H1 (cell line): ENCODE measurements around the gene HAUS2. TPM values are rescaled to one million over a fixed set of nuclear protein-coding genes. Genes with fewer than 3 reads are reported as not detected.

Source experiments
- CTCF ChIA-PET: fragments of 300-600 bp; sonication (Branson Sonifier 250); formaldehyde crosslinking; loops from one replicate; lab custom pipeline; 2021; ENCODE audit not compliant: partially characterized antibody; lab: Charles Lee
- POLR2A ChIA-PET: fragments of 300-600 bp; sonication (Branson Sonifier 250); formaldehyde crosslinking; loops from one replicate; lab custom pipeline; 2021; ENCODE audit warnings: inconsistent platforms; ENCODE audit not compliant: partially characterized antibody; lab: Charles Lee
- DNase-seq, 2 experiments: peaks; one replicate each; pipeline versions ENCODE4 v3.0.0 to v3.0.0-alpha.2; 2010 to 2022; ENCODE audit warnings: low spot score in 2 of 2, low read depth in 1 of 2, mixed read lengths in 1 of 2
- FAIRE-seq: peaks from 2 replicates; lab custom pipeline; 2011; peaks lifted over from hg19 to GRCh38; lab: Jason Lieb, UNC
- H2AFZ ChIP-seq: 2 replicates; pipeline ENCODE4 v1.8.1; 2012; ENCODE audit warnings: low read length, inconsistent platforms
- H2AK5ac ChIP-seq: 2 replicates; pipeline ENCODE4 v1.6.1; 2013; ENCODE audit warnings: low read depth, low read length
- H2BK120ac ChIP-seq: replicated peaks from 2 replicates; pipeline ENCODE3; 2013; ENCODE audit warnings: low read depth, low read length, inconsistent platforms
- H2BK12ac ChIP-seq: 2 replicates; pipeline ENCODE4 v1.6.1; 2013; ENCODE audit warnings: low read depth, low read length
- H2BK15ac ChIP-seq: 2 replicates; pipeline ENCODE4 v1.6.1; 2013; ENCODE audit warnings: low read length
- H2BK20ac ChIP-seq: 2 replicates; pipeline ENCODE4 v1.6.1; 2013; ENCODE audit warnings: low read length
- H2BK5ac ChIP-seq: 2 replicates; pipeline ENCODE4 v1.6.1; 2013; ENCODE audit warnings: low read depth, low read length
- H3K14ac ChIP-seq: 2 replicates; pipeline ENCODE4 v1.6.1; 2013; ENCODE audit warnings: inconsistent platforms; ENCODE audit not compliant: insufficient read length
- H3K18ac ChIP-seq: 2 replicates; pipeline ENCODE4 v1.6.1; 2013; ENCODE audit warnings: low read length; ENCODE audit errors: extremely low read depth
- H3K23ac ChIP-seq: 2 replicates; pipeline ENCODE4 v1.6.1; 2013; ENCODE audit warnings: inconsistent platforms; ENCODE audit not compliant: insufficient read length
- H3K23me2 ChIP-seq: 2 replicates; pipeline ENCODE4 v1.6.1; 2013; ENCODE audit warnings: low read depth, low read length
- H3K27ac ChIP-seq: 2 replicates; pipeline ENCODE4 v1.6.1; 2011; ENCODE audit warnings: low read depth, low read length, inconsistent platforms
- H3K27me3 ChIP-seq, 4 experiments: replicated peaks in 1 of 4; 1 replicate in 1 of 4; 2 replicates in 3 of 4; pipeline versions ENCODE4 v1.6.1 to v1.8.1; 2011 to 2013; ENCODE audit warnings: low read length in 3 of 4, mild to moderate bottlenecking in 3 of 4, inconsistent platforms in 2 of 4, mixed read lengths in 2 of 4, moderate library complexity in 1 of 4; ENCODE audit not compliant: control insufficient read depth in 3 of 4, insufficient read depth in 3 of 4; ENCODE audit errors: extremely low read depth in 1 of 4
- H3K36me3 ChIP-seq, 4 experiments: 2 replicates each; pipeline versions ENCODE4 v1.6.1 to v1.8.1; 2011 to 2013; ENCODE audit warnings: mild to moderate bottlenecking in 4 of 4, low read length in 3 of 4, moderate library complexity in 2 of 4, control low read depth in 1 of 4, inconsistent platforms in 1 of 4; ENCODE audit not compliant: insufficient read depth in 4 of 4, control insufficient read depth in 2 of 4
- H3K4ac ChIP-seq: replicated peaks from 2 replicates; pipeline ENCODE3; 2013; ENCODE audit warnings: low read length, low read depth, mixed read lengths, inconsistent platforms; ENCODE audit not compliant: insufficient read length
- H3K4me1 ChIP-seq, 4 experiments: replicated peaks in 1 of 4; 1 replicate in 1 of 4; 2 replicates in 3 of 4; pipeline versions ENCODE4 v1.6.1 to v1.8.1; 2011 to 2013; ENCODE audit warnings: low read length in 3 of 4, inconsistent platforms in 2 of 4, mixed read lengths in 1 of 4; ENCODE audit not compliant: insufficient read depth in 4 of 4, control insufficient read depth in 3 of 4
- H3K4me2 ChIP-seq, 2 experiments: 2 replicates each; pipeline versions ENCODE4 v1.6.1 to v1.8.1; 2011 to 2013; ENCODE audit warnings: low read depth in 2 of 2, low read length in 2 of 2, control low read depth in 1 of 2, inconsistent platforms in 1 of 2, mild to moderate bottlenecking in 1 of 2; ENCODE audit not compliant: insufficient read depth in 1 of 2
- H3K4me3 ChIP-seq, 4 experiments: fragments of 200-600, 300-600 bp in 1 of 4; sonication (generic), shearing (Covaris generic), sonication (Bioruptor Twin) in 1 of 4; 2 replicates each; pipeline versions ENCODE4 v1.5.1 to v1.8.1; 2011 to 2016; ENCODE audit warnings: low read length in 4 of 4, low read depth in 3 of 4, control low read depth in 2 of 4, inconsistent platforms in 2 of 4, mild to moderate bottlenecking in 2 of 4, mixed read lengths in 1 of 4, moderate library complexity in 1 of 4; ENCODE audit not compliant: insufficient read depth in 2 of 4; ENCODE audit errors: extremely low read depth in 1 of 4
- H3K56ac ChIP-seq: replicated peaks from 2 replicates; pipeline ENCODE3; 2013; ENCODE audit warnings: low read depth, mild to moderate bottlenecking, mixed read lengths, low read length, inconsistent platforms; ENCODE audit not compliant: insufficient read length
- H3K79me1 ChIP-seq: 2 replicates; pipeline ENCODE4 v1.6.1; 2013; ENCODE audit warnings: low read depth, low read length, control low read depth
- H3K79me2 ChIP-seq, 2 experiments: 2 replicates each; pipeline versions ENCODE4 v1.6.1 to v1.8.1; 2012 to 2013; ENCODE audit warnings: low read length in 2 of 2, mild to moderate bottlenecking in 2 of 2, inconsistent platforms in 1 of 2; ENCODE audit not compliant: insufficient read depth in 2 of 2, control insufficient read depth in 1 of 2
- H3K9ac ChIP-seq, 4 experiments: replicated peaks in 1 of 4; 1 replicate in 1 of 4; 2 replicates in 3 of 4; pipeline versions ENCODE4 v1.6.1 to v1.8.1; 2011 to 2013; ENCODE audit warnings: low read depth in 3 of 4, low read length in 3 of 4, control low read depth in 2 of 4, mild to moderate bottlenecking in 2 of 4, moderate library complexity in 2 of 4, inconsistent platforms in 1 of 4; ENCODE audit errors: extremely low read depth in 1 of 4
- H3K9me3 ChIP-seq, 2 experiments: 2 replicates each; pipeline versions ENCODE4 v1.6.1 to v1.8.1; 2012 to 2013; ENCODE audit warnings: mild to moderate bottlenecking in 2 of 2, moderate library complexity in 2 of 2, control low read depth in 1 of 2, inconsistent platforms in 1 of 2, low read depth in 1 of 2, low read length in 1 of 2, mixed read lengths in 1 of 2; ENCODE audit not compliant: insufficient read depth in 2 of 2
- H4K20me1 ChIP-seq, 2 experiments: replicated peaks in 1 of 2; 2 replicates each; pipeline versions ENCODE3 to v1.8.1; 2011 to 2013; ENCODE audit warnings: inconsistent platforms in 2 of 2, low read length in 2 of 2, mild to moderate bottlenecking in 1 of 2; ENCODE audit not compliant: insufficient read depth in 2 of 2, control insufficient read depth in 1 of 2
- H4K5ac ChIP-seq: 2 replicates; pipeline ENCODE4 v1.6.1; 2013; ENCODE audit warnings: low read length, low read depth, mixed read lengths, inconsistent platforms; ENCODE audit not compliant: insufficient read length
- H4K8ac ChIP-seq: 2 replicates; pipeline ENCODE4 v1.8.0; 2013; ENCODE audit warnings: mild to moderate bottlenecking, moderate library complexity, low read length, inconsistent platforms; ENCODE audit not compliant: insufficient read depth; ENCODE audit errors: extremely low read depth
- H4K91ac ChIP-seq: replicated peaks from 2 replicates; pipeline ENCODE3; 2013; ENCODE audit warnings: low read length, mixed read lengths, inconsistent platforms; ENCODE audit not compliant: insufficient read length
- CBX5 ChIP-seq: fragments of 300-800, 300-1000 bp; sonication (generic); IDR thresholded peaks from 2 replicates; pipeline ENCODE4 v1.7.1; 2016; ENCODE audit warnings: antibody characterized with exemption, low read length, low read depth
- HDAC6 ChIP-seq: IDR thresholded peaks from one replicate; pipeline ENCODE4 v1.7.1; 2012; ENCODE audit warnings: low read depth, mild to moderate bottlenecking, inconsistent platforms, low read length, moderate library complexity
- JUN ChIP-seq: IDR thresholded peaks from 2 replicates; pipeline ENCODE4 v1.6.1; 2011; ENCODE audit warnings: low read depth, mild to moderate bottlenecking, improper control_type of control experiment, low read length
- KDM5A ChIP-seq: fragments of 200-600 bp; IDR thresholded peaks from 2 replicates; pipeline ENCODE4 v1.7.1; 2012; ENCODE audit warnings: mild to moderate bottlenecking, low read length, inconsistent platforms, mixed read lengths
- PHF8 ChIP-seq: fragments of 200-600 bp; sonication (generic); conservative IDR thresholded peaks from 2 replicates; pipeline ENCODE4 v1.7.1; 2012; ENCODE audit warnings: low read depth, mild to moderate bottlenecking, inconsistent platforms, low read length, moderate library complexity
- RXRA ChIP-seq: IDR thresholded peaks from 2 replicates; pipeline ENCODE4 v1.6.1; 2011; ENCODE audit warnings: low read depth, mild to moderate bottlenecking, low read length, moderate library complexity; ENCODE audit not compliant: insufficient read depth
- SIX5 ChIP-seq: IDR thresholded peaks from 2 replicates; pipeline ENCODE4 v1.6.1; 2011; ENCODE audit warnings: mild to moderate bottlenecking, low read depth, low read length
- SP1 ChIP-seq: IDR thresholded peaks from 2 replicates; pipeline ENCODE4 v1.6.1; 2011; ENCODE audit warnings: low read depth, low read length
- SP4 ChIP-seq: IDR thresholded peaks from 2 replicates; pipeline ENCODE4 v1.6.1; 2012; ENCODE audit warnings: low read length, inconsistent platforms
- TAF7 ChIP-seq: optimal IDR thresholded peaks from 2 replicates; pipeline ENCODE3; 2011; ENCODE audit warnings: low read depth, mild to moderate bottlenecking, inconsistent platforms, low read length, moderate library complexity, borderline replicate concordance
- WGBS, 2 experiments: shearing (Covaris generic) in 1 of 2; methylation state at CpG; one replicate each; pipeline versions ENCODE4 v1.1.6 to v1.1.7; 2013 to 2015; ENCODE audit warnings: low lambda C conversion rate in 2 of 2, mixed read lengths in 2 of 2, inconsistent platforms in 1 of 2, low coverage in 1 of 2, missing lambda C conversion rate in 1 of 2; ENCODE audit not compliant: insufficient replicate concordance in 2 of 2, insufficient coverage in 1 of 2, insufficient read length in 1 of 2; ENCODE audit errors: extremely low coverage in 1 of 2, missing lambda C conversion rate in 1 of 2; 5-methylcytosine and 5-hydroxymethylcytosine counted together
- polyA plus RNA-seq, 7 experiments: library from polyadenylated mRNA; depleted of rRNA in 3 of 7; stranded (reverse) in 5 of 7; unstranded in 2 of 7; fragments of >200 nt in 5 of 7; fragments of 200-250 nt in 2 of 7; gene quantifications; 1 replicate in 5 of 7; 2 replicates in 1 of 7; 4 replicates in 1 of 7; pipeline versions ENCODE4 v1.2.1 to v1.2.3, GENCODE V29; 2011 to 2013; ENCODE audit warnings: missing spikeins in 2 of 7, mixed read lengths in 2 of 7
- total RNA-seq: library from RNA; stranded (reverse); fragmentation: NEBNext Ultra II Directional; extraction: Animal tissue kit (Norgen Biotek cat#: 25700); gene quantifications from 2 replicates; pipeline ENCODE4 v1.2.1, GENCODE V29; 2021
- TF ChIP-seq, protein P1 (sequence below): IDR thresholded peaks from 2 replicates; pipeline ENCODE4 v1.6.1; 2012; ENCODE audit warnings: low read length, inconsistent platforms

The HAUS2 gene
- total and polyA plus RNA-seq, 2 of the 8 experiments (the other 6 are each of a cell fraction or from before 2014, with no cell fraction given) = 12.1 to 33.5 TPM

DNA sequence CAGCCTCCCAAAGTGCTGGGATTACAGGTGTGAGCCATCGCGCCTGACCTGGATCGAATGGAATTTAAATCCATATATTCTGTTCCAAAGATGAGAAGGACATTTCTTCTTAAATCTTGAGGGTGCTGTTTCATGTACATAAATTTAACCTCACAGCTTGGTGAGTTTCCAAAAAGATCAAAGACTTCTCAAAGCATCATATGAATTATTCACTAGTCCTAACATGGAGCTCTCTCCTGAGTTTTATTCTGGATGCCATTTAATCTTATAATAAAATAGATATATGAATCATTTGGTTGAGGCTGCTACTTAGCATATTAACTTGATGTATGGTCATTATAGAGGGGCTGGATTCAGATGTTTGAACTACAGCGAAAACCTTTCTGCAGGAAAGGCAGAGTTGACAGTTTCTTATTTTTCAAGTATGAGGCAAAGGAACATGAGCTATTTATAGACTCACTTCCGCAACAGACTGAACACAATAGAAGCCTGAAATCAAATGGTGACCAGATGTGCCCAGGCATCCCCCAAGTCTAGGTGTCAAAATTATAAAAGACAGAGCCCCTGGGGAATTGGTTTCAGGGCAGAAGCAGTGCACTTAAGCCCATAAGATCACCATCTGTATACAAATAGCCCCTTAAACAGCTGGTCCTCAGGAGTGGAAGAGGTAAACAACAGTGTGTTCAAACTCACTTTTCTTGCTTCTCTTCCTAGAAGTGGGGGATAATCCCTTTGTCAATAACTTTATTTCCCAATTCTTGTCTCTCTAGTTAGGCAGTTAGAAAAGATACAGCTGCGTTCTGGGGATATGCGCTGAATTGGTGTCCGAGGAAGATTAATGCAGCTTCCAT is 56.5 kb downstream of the HAUS2 start:
- no peak overlapping the region for H3K4me2 ChIP-seq
- H4K20me1 ChIP-seq = no peaks in the 10 kb centered on the region
- no peak overlapping the region for H2BK15ac ChIP-seq
- H3K4ac ChIP-seq = no peak overlapping the region
- 0 out of 2 replicates have a peak, but pooled peaks cover 2% of the 10 kb centered on the region for H3K79me1 ChIP-seq
- no peak overlapping the region for H2BK120ac ChIP-seq
- no peak overlapping the region for H2BK12ac ChIP-seq
- no peak overlapping the region for H4K5ac ChIP-seq
- CTCF ChIA-PET = interaction anchor here (0.9 to 4.4 kb wide), 2 partner anchors 13 to 45 kb away, joined by 3 to 23 read pairs; no protein-coding TSS in a partner anchor
- FAIRE-seq (no peak), DNase-seq (no peak)
- H3K23me2 ChIP-seq = no peaks in the 10 kb centered on the region
- H3K27me3 ChIP-seq = no peaks in the 10 kb centered on the region
- no peak overlapping the region for H3K4me3 ChIP-seq
- peaks cover 0 to 6% (median 2%) of the 10 kb centered on the region in 4 experiments; a peak in 3 of 7 replicates for H3K4me1 ChIP-seq
- no peak overlapping the region for H2BK20ac ChIP-seq
- H3K9ac ChIP-seq = no peak overlapping the region
- H2BK5ac ChIP-seq = no peak overlapping the region
- no peak overlapping the region for H3K27ac ChIP-seq
- POLR2A ChIA-PET = interaction anchor here (1.0 kb wide), 1 partner anchor 24 kb away, joined by 3 read pairs; no protein-coding TSS in a partner anchor
- peaks cover 0 to 9% (median 1%) of the 10 kb centered on the region in 4 experiments; a peak in 2 of 8 replicates for H3K36me3 ChIP-seq
- no peak overlapping the region for H2AFZ ChIP-seq
- H3K23ac ChIP-seq = no peak overlapping the region
- no peak overlapping the region for H4K8ac ChIP-seq
- no peaks in the 10 kb centered on the region for H3K79me2 ChIP-seq
- H3K18ac ChIP-seq = no peak overlapping the region
- H3K14ac ChIP-seq = no peak overlapping the region
- WGBS, 2 experiments = 95% methylated on average over 8 of the region's 8 CpGs; no CpG with 5 or more reads in 1 of the 2 experiments
- H4K91ac ChIP-seq = no peak overlapping the region
- no peak overlapping the region for H3K56ac ChIP-seq
- H3K9me3 ChIP-seq = peaks cover 4 to 8% of the 10 kb centered on the region in 2 experiments; a peak in 2 of 4 replicates
- H2AK5ac ChIP-seq = no peak overlapping the region
- TF ChIP-seq SP1 (no peak), JUN (no peak), KDM5A (no peak), RXRA (no peak), SIX5 (no peak), SP4 (no peak), TAF7 (no peak), HDAC6 (no peak), CBX5 (no peak), PHF8 (no peak)
- TF ChIP-seq, protein P1, sequence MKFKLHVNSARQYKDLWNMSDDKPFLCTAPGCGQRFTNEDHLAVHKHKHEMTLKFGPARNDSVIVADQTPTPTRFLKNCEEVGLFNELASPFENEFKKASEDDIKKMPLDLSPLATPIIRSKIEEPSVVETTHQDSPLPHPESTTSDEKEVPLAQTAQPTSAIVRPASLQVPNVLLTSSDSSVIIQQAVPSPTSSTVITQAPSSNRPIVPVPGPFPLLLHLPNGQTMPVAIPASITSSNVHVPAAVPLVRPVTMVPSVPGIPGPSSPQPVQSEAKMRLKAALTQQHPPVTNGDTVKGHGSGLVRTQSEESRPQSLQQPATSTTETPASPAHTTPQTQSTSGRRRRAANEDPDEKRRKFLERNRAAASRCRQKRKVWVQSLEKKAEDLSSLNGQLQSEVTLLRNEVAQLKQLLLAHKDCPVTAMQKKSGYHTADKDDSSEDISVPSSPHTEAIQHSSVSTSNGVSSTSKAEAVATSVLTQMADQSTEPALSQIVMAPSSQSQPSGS = no peak
